NCI-H82 (cell line): ENCODE measurements around the gene SHB.
"Not testable (repeated sequence)": the region's sequence is repeated elsewhere in the genome, so short reads cannot be mapped to it uniquely, and the experiment has no call there.

Experiments used
- DNase-seq: peaks from one replicate; lab custom pipeline; 2025; lab: John Stamatoyannopoulos, UW

The SHB gene

GRCh38 chr9:37902796-37903646 is 166.0 kb downstream of the SHB start:
- peak; percentile 51 for DNase-seq

GRCh38 chr9:37902131-37902530 is 166.9 kb downstream of the SHB start:
- DNase-seq, result no peak

GRCh38 chr9:37899041-37899440 is 170.0 kb downstream of the SHB start:
- no peak for DNase-seq

- DNase-seq, result no peak
Observed at GRCh38 chr9:37897665-37898064, 171.4 kb downstream of the SHB start.

- DNase-seq, result no peak
Observed at GRCh38 chr9:37892063-37892462, 177.0 kb downstream of the SHB start.

GRCh38 chr9:37891042-37891441 is 178.0 kb downstream of the SHB start:
- not testable (repeated sequence) for DNase-seq

GRCh38 chr9:37889536-37889935 is 179.5 kb downstream of the SHB start:
- DNase-seq, result no peak

GRCh38 chr9:37887977-37888583 is 180.9 kb downstream of the SHB start:
- not testable (repeated sequence) for DNase-seq

- no peak for DNase-seq
Observed at GRCh38 chr9:37880916-37881479, 188.0 kb downstream of the SHB start.

- no peak for DNase-seq
Observed at GRCh38 chr9:37876376-37876775, 192.7 kb downstream of the SHB start.

GRCh38 chr9:37873955-37874354 is 195.1 kb downstream of the SHB start:
- DNase-seq, result no peak

GRCh38 chr9:37870799-37871176 is 198.2 kb downstream of the SHB start:
- no peak for DNase-seq

GRCh38 chr9:37870081-37870798 is 198.8 kb downstream of the SHB start:
- peak; percentile 68 for DNase-seq
